Measurements from ENCODE around the gene PSAT1.
A peak's percentile ranks its signal among the peaks of the same experiment; 100 is the strongest.

The PSAT1 gene

GRCh38 chr9:78356634-78357033 lies 59.7 kb downstream of the PSAT1 start:
- no peak for DNase-seq (ENCODE audit: low read depth)

GRCh38 chr9:78357165-78357873 lies 60.4 kb downstream of the PSAT1 start:
- H3K4me3 ChIP-seq (ENCODE audit: low read depth, low read length), result no peak overlapping the region
- DNase-seq (ENCODE audit: low read depth), result no peak

More at GRCh38 chr9:78356634-78357033, 59.7 kb downstream of the PSAT1 start:
- no peak overlapping the region for H3K4me3 ChIP-seq (ENCODE audit: low read depth, low read length)

GRCh38 chr9:78358329-78359051 lies 61.6 kb downstream of the PSAT1 start:
- DNase-seq (ENCODE audit: low read depth), result no peak
- no peak overlapping the region for H3K4me3 ChIP-seq (ENCODE audit: low read depth, low read length)

- DNase-seq (ENCODE audit: low read depth), result peak; percentile 31
- no peak overlapping the region for H3K4me3 ChIP-seq (ENCODE audit: low read depth, low read length)
Observed at GRCh38 chr9:78363221-78363620, 66.3 kb downstream of the PSAT1 start.

- no peak for DNase-seq (ENCODE audit: low read depth)
- H3K4me3 ChIP-seq (ENCODE audit: low read depth, low read length), result no peak overlapping the region
Observed at GRCh38 chr9:78365748-78366697, 69.1 kb downstream of the PSAT1 start.

- H3K4me3 ChIP-seq (ENCODE audit: low read depth, low read length), result no peak overlapping the region
- no peak for DNase-seq (ENCODE audit: low read depth)
Observed at GRCh38 chr9:78366827-78367226, 69.9 kb downstream of the PSAT1 start.

GRCh38 chr9:78368236-78368635 lies 71.3 kb downstream of the PSAT1 start:
- DNase-seq (ENCODE audit: low read depth), result no peak
- no peak overlapping the region for H3K4me3 ChIP-seq (ENCODE audit: low read depth, low read length)

- no peak overlapping the region for H3K4me3 ChIP-seq (ENCODE audit: low read depth, low read length)
Observed at GRCh38 chr9:78369639-78370219, 72.8 kb downstream of the PSAT1 start.

GRCh38 chr9:78370991-78371390 lies 74.1 kb downstream of the PSAT1 start:
- peak overlapping the region; percentile 5 for H3K4me3 ChIP-seq (ENCODE audit: low read depth, low read length)
- DNase-seq (ENCODE audit: low read depth), result no peak

More at GRCh38 chr9:78369639-78370219, 72.8 kb downstream of the PSAT1 start:
- DNase-seq (ENCODE audit: low read depth), result peak; percentile 32

GRCh38 chr9:78371981-78372380 lies 75.1 kb downstream of the PSAT1 start:
- DNase-seq (ENCODE audit: low read depth), result no peak
- no peak overlapping the region for H3K4me3 ChIP-seq (ENCODE audit: low read depth, low read length)
